Stimulated activated CD4-positive, alpha-beta T cell treated with anti-CD3 and anti-CD28 coated beads, Interleukin-1b, Interleukin-23, amount 100 ng/mL, for 48 hours (primary cell): Measurements from ENCODE around the gene IPMK.

ENCODE experiments used
- DNase-seq: peaks from one replicate; pipeline ENCODE4 v3.0.0-alpha.2; 2020

The IPMK gene

GRCh38 chr10:58143944-58144343 lies 123.8 kb downstream of the IPMK start:
- DNase-seq: no peak
